OCI-M2 (cell line): ENCODE measurements around the gene AFF4.
"Not testable (repeated sequence)": the region's sequence is repeated elsewhere in the genome, so short reads cannot be mapped to it uniquely, and the experiment has no call there.

Source experiments
- DNase-seq: peaks from one replicate; lab custom pipeline; 2025; ENCODE audit not compliant: unreplicated experiment; lab: John Stamatoyannopoulos, UW

Gene AFF4

DNA sequence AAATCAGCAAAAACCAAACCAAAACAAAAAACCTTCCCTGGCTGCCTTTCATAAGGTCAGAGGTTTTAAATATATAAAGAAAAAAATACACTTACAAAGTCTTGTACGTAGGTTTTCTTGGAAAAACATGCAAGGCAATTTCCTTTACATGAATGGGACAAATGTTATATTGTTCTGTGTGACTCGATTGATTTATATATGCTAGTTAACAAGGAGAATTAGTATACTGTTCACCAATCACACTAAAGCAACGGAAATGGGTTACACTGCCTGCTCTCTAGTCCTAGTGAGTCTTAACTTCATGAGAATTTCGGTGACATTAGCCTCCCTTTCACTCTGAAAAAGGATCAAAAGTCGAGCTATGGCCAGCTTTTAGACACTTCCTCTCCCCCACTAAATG lies 102.7 kb downstream of the AFF4 start:
- DNase-seq, result no peak

GRCh38 chr5:132859889-132860437 lies 103.5 kb downstream of the AFF4 start:
- DNase-seq, result no peak

DNA sequence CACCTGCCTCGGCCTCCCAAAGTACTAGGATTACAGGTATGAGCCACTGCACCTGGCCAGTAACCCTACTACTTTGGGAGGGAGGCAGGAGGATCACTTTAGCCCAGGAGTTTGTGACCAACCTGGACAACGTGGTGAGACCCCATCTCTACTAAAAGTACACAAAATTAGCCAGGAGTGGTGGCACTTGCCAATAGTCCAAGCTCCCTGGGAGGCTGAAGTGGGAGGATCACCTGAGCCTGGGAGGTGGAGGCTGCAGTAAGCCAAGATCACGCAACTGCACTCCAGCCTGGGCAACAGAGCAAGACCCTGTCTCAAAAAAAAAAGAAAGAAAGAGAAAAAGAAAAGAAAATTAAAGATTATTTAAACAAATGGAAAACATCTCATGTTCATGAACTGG lies 107.4 kb downstream of the AFF4 start:
- no peak for DNase-seq

DNA sequence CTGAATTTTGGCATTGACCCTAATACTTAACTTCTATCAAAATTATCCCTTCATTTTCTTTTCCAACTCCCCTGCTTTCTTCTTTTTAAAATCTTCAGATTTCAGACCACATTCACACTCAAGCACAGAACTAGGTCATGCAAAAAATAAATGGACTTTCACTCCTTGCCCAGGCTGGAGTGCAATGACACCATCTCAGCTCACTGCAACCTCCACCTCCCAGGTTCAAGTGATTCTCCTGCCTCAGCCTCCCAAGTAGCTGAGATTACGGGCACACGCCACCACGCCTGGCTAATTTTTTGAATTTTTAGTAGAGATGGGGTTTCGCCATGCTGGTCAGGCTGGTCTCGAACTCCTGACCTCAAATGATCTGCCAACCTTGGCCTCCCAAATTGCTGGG lies 108.4 kb downstream of the AFF4 start:
- DNase-seq, result not testable (repeated sequence)

- DNase-seq, result no peak
Observed at GRCh38 chr5:132854301-132854700, 109.1 kb downstream of the AFF4 start.

DNA sequence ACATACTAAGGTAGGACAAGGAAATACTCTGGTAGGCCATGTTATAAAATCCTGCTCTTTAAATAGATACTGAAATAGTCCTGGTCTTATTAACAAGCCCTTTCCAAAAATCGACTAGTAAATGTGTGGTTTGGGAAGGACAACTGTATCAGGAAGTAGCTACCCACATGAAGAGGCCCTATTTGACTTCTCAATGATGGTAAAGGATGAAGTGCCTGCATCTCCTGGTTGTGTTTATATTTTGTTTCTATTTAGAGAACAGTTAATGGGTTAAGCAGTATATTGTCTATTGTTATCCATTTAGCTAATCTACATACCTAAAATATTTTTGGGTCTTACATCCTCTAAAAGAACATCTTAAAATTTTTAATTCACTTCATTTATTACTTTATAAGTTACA lies 109.6 kb downstream of the AFF4 start:
- no peak for DNase-seq

DNA sequence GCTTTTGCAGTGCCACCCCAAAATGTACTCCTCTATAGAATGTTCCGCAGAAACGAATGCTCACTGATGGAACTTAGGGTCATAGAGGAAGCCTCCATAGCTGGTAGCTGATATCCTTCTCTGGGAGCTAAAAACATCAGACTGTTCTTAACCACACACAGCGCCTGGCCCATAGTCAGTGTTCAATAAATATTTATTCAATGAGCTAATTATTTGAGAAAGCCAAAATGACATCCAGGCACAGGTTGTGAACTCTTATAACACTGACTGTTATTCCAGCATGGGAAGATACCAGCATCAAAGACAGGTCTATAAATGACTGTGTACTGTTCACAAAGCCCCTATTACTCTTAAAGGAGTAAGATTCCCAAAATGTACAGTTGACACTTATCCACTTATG lies 110.1 kb downstream of the AFF4 start:
- DNase-seq, result no peak

DNA sequence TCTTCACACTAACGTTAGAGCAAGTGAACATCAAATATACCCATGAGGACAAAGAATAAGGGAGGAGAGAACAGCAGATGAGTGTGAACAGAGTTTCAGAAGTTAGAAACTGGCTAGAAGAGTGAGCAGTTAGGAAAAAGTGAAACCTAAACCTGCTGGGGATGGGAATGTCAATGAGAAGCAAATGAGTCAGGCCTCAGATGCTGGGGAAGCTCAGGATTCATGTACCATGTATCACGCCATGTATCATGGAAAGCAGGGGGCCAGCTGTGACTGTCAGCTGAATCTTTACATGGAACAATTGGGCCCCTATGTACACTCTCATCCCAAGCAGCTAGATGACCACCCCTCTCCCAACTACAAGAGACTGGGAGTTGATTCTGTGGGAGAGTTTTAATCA lies 113.4 kb downstream of the AFF4 start:
- DNase-seq, result no peak

GRCh38 chr5:132849347-132849746 lies 114.1 kb downstream of the AFF4 start:
- DNase-seq, result no peak

DNA sequence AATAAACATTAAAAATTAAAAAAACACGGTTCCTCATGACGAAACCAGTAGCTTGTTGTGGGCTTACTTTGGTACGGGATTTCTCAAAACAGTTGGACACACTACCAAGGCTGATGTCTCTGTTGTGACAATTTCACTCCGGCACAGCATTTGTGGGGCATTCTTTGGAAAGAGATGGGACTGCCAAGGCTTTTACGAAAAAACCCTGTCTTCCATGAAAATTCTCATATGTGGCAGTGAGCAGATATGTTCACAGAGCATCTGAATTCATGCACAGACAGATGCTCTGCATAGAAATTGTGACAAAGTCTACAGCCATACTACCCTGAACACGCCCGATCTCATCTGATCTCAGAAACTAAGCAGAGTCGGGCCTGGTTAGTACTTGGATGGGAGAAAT lies 115.2 kb downstream of the AFF4 start:
- no peak for DNase-seq

- DNase-seq, result no peak
Observed at GRCh38 chr5:132841305-132841704, 122.1 kb downstream of the AFF4 start.

DNA sequence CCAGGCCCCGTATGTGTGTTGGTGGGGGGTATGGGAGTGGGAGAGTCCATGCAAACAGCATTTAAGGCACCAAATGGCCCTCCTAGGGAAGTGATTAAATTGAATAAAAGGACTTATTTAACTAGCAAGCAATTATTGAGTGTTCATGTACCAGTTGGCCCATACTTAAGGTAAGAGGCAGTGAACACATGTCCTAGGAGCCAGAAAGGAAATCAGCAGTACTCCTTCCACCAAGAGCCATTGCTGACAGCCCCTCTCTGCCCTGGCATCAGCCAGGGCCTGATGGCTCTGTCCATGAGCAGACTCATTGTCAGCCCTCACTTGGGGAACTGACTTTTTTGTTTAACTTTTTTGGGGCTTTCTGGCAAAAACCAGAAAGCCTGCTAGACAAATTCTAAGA lies 122.5 kb downstream of the AFF4 start:
- DNase-seq, result no peak

GRCh38 chr5:132840313-132840712 lies 123.1 kb downstream of the AFF4 start:
- no peak for DNase-seq

GRCh38 chr5:132839426-132840301 lies 123.8 kb downstream of the AFF4 start:
- no peak for DNase-seq

DNA sequence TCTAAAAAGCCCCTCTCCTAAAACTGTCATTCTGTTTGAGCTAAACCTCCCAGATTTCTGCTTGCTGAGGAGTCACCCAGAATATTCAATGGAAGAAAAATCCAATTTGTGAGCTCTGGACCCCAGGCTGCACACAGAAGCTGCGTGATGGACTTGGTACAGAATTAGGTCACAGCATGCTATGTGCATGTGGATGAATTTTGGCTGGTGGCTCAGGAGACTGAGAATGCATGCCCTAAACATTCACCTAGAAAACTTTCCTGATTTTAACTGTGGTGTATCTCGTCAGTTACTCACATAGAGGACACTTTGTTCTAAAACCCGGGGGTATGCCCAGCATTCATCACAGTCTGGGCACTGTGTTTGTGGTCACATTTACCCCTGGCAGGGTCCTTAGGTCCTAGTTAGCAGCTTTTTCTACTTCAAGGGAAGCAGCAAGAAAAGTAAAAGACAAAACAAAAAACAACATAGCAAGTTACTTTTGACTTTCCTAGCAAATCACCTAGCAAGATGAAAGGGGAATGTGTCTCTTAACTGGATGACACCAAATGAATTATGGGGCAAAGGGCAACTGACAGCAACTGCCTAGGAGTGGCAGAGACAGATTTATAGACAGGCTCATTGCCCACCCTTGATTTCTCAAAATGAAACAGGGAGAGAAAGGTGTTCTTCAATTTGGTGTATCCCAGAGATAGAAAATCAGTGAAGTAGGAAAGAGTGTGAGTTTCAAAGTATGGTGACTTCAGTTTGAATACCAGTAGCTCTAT lies 124.7 kb downstream of the AFF4 start:
- no peak for DNase-seq

GRCh38 chr5:132837868-132838267 lies 125.6 kb downstream of the AFF4 start:
- no peak for DNase-seq

DNA sequence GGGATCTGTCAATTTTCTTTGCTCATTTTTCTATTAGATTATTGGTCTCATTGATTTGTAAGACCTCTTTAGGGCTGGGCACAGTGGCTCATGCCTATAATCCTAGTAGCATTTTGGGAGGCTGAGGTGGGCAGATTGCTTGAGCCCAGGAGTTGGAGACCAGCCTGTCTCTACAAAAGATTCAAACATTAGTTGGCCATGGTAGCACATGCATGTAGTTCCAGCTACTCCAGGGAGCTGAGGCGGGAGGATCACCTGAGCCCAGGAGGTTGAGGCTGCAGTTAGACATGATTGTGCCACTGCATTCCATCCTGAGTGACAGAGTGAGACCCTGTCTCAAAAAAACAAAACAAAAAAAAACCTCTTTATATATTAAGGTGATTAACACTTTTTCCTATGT lies 126.6 kb downstream of the AFF4 start:
- DNase-seq, result no peak

DNA sequence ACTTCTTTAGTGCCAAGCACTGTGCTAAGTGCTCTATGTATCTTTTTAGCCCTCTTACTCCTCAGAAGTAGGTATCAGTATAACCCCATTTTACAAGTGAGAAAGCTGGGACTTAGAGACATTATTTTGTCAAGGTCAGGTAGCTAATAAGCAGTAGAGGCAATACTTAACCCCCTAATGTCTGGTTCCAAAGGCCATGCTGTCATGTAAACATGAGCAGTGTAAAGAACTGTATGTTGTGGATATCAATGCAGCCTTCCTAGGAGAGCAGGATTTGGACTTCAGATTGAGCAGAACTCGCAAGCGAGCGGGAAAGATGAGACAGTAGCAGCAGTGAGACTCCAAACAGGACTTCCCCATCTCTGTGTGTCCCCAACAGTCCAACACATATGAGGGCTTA lies 129.4 kb downstream of the AFF4 start:
- no peak for DNase-seq

DNA sequence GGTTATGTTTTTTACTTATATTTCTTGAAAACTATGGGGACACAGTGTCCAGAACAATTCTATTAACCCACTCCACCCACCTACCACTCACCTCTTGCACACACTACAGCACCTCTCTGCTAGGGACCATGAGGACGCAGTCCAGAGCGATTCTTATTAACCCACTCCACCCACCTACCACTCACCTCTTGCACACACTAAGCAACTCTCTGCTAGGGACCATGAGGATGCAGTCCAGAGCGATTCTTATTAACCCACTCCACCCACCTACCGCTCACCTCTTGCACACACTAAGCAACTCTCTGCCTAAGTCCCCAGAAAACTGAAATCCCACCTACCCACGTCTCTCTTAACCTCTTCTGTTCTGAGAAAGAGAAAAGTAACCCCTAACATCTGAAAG lies 130.8 kb downstream of the AFF4 start:
- no peak for DNase-seq

DNA sequence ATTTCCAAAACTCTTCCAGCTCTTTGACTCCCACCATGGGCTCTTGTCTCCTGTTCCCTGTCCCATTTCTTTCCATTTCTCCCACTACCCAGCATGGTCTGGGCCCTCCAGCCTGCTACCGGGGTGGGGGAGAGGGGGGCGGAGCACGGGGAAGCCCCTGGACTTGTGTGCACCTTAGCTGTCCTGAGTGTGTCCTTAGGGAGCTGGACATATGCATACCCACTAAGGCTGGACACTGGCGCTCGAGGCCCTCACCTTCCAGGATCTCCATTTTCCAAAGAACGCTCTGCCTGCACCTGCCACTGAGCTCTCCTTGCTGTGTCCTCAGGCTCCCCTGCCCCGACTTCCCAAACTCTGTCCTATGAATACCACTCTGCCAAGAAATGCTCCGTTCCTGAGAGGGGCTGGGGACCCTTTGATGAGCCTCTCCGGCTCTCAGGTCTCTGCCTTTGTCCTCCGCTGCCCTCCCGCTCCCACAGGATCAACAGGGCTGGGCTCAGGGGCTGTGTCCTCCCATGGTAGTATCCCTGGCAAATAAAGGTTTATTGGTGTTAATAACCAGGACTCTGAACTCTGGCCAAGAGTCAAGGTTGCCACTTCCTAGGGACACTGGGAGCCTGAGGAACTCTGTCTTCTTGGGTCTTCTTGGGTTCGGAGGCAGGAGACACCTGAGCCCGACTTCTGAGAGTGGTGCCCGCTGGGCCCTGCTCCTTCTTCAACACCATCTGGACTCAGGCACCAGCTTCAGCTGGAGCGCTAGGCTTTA lies 132.2 kb downstream of the AFF4 start:
- no peak for DNase-seq

GRCh38 chr5:132830436-132831094 lies 132.9 kb downstream of the AFF4 start, which contains the start of gene SHROOM1:
SHROOM1 (minus strand) TSS chr5:132830647; CDS start chr5:132826140, 4,507 bp downstream.
- DNase-seq, result no peak
